ENCODE results near the gene HSPBP1. TPM values are rescaled to one million over a fixed set of nuclear protein-coding genes. Genes with fewer than 3 reads are reported as not detected.
A peak's percentile ranks its signal among the peaks of the same experiment; 100 is the strongest.

Gene HSPBP1
- total RNA-seq, 1 experiment from 2014 or later = 65.2 TPM

DNA sequence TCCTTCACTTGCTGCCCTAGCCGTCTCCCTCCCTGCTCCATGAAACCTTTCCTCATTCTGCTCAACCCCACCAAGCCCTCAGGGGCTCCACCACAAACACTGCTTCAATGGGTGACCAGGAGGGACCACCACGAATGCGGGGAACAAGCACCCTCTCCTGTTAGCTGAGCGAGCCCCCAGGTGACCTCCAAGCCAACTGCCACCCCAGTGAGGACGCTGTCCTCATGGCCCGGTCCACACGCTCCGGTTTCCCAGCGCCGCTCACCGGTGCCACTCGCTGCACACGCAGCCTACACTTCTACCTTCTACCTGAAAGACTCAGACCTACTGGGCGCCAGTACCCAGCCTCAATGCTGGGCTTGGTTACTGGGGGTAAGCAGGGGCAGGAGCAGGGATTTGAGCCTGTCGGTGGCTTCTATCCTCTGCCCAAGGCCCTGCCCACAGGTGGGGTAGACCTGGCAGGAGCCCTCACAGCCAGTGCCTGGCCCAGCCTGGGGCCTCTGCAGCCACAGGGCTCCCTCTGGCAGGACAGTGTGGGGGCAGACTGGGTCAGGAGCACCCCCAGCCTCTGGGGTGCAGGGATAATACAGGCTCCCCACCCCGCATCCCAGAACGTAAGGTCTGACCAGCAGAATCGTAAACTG is 50.6 kb downstream of the HSPBP1 start:
- H3K9me3 Mint-ChIP-seq = no peaks in the 10 kb centered on the region
- 0 out of 2 replicates have a peak overlapping the region, but pooled peaks have one; percentile 23 for H3K27ac Mint-ChIP-seq
- ChIA-PET POLR2A (interaction anchor here (0.6 kb wide), 1 partner anchor 100 kb away, joined by 5 read pairs; no protein-coding TSS in a partner anchor), CTCF (no interaction called here)
- TF ChIP-seq CREB1 (CRISPR knock-in tag; IDR thresholded peaks at IDR 0.05) (no peak), EMX1 (CRISPR knock-in tag; IDR thresholded peaks at IDR 0.05) (no peak), FOXJ3 (CRISPR knock-in tag; IDR thresholded peaks at IDR 0.05; ENCODE audit: borderline replicate concordance) (no peak), SMAD4 (CRISPR knock-in tag; IDR thresholded peaks at IDR 0.05) (no peak), FOXP1 (CRISPR knock-in tag; IDR thresholded peaks at IDR 0.05; ENCODE audit: borderline replicate concordance) (no peak), ESRRA (CRISPR knock-in tag; IDR thresholded peaks at IDR 0.05; ENCODE audit: borderline replicate concordance) (no peak), GRHL2 (CRISPR knock-in tag; IDR thresholded peaks at IDR 0.05; ENCODE audit: insufficient replicate concordance, severe bottlenecking) (no peak), JAZF1 (CRISPR knock-in tag; IDR thresholded peaks at IDR 0.05) (no peak), ZNF423 (CRISPR knock-in tag; IDR thresholded peaks at IDR 0.05) (no peak), ETV6 (CRISPR knock-in tag; IDR thresholded peaks at IDR 0.05) (no peak), TCF7 (CRISPR knock-in tag; IDR thresholded peaks at IDR 0.05; ENCODE audit: low read depth) (no peak), NFYB (CRISPR knock-in tag; conservative IDR thresholded peaks at IDR 0.05; ENCODE audit: low read depth) (no peak)
- TF ChIP-seq, protein P1, sequence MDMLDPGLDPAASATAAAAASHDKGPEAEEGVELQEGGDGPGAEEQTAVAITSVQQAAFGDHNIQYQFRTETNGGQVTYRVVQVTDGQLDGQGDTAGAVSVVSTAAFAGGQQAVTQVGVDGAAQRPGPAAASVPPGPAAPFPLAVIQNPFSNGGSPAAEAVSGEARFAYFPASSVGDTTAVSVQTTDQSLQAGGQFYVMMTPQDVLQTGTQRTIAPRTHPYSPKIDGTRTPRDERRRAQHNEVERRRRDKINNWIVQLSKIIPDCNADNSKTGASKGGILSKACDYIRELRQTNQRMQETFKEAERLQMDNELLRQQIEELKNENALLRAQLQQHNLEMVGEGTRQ (CRISPR knock-in tag; IDR thresholded peaks at IDR 0.05) = no peak
- TF ChIP-seq, protein P2, sequence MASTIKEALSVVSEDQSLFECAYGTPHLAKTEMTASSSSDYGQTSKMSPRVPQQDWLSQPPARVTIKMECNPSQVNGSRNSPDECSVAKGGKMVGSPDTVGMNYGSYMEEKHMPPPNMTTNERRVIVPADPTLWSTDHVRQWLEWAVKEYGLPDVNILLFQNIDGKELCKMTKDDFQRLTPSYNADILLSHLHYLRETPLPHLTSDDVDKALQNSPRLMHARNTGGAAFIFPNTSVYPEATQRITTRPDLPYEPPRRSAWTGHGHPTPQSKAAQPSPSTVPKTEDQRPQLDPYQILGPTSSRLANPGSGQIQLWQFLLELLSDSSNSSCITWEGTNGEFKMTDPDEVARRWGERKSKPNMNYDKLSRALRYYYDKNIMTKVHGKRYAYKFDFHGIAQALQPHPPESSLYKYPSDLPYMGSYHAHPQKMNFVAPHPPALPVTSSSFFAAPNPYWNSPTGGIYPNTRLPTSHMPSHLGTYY (CRISPR knock-in tag; IDR thresholded peaks at IDR 0.05) = no peak
- TF ChIP-seq, protein P3, sequence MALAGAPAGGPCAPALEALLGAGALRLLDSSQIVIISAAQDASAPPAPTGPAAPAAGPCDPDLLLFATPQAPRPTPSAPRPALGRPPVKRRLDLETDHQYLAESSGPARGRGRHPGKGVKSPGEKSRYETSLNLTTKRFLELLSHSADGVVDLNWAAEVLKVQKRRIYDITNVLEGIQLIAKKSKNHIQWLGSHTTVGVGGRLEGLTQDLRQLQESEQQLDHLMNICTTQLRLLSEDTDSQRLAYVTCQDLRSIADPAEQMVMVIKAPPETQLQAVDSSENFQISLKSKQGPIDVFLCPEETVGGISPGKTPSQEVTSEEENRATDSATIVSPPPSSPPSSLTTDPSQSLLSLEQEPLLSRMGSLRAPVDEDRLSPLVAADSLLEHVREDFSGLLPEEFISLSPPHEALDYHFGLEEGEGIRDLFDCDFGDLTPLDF (CRISPR knock-in tag; IDR thresholded peaks at IDR 0.05) = no peak
- DNase-seq (ENCODE audit: low spot score) = no peak
- peaks cover 7% of the 10 kb centered on the region for H3K36me3 Mint-ChIP-seq
- no peak overlapping the region for H3K4me3 Mint-ChIP-seq
- no peak for ATAC-seq
- H3K27me3 Mint-ChIP-seq (ENCODE audit: low read depth) = no peaks in the 10 kb centered on the region
- peaks cover 4% of the 10 kb centered on the region; the same call in 1 of the 2 replicates for H3K4me1 Mint-ChIP-seq

DNA sequence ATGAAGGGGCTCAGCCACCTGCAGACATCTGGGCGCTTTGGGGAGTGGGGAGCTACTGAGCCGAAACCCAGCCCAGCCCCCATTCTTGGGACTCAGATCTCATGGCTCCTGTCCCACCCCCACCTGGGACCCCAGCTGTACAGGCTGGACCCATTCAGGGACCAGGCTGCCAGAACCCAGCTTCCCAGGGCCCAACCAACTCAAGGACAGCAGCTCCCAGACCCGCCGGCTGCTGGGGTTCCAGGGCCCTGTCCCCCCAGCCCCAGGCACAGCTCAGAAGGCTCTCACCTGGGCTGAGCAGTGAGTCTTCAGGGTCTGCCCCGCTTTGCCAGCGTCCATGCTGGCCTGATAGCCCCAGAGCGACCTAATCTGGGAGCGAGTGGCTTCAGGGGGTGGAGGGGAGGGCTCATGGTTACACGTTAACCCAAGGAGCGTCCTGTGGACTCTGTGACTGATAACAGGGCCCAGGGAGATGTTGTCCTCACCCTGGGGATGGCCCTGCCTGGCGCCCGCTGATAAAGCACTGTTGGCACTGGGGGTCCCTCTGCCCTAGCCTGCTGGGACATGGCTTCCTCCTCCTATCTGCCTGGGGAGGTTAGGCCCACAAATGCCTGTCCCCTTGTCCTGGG is 51.4 kb downstream of the HSPBP1 start, which contains the start of gene TMEM86B:
TMEM86B (minus strand) TSS at position 361 of the 629 bp plus-strand sequence; CDS start at position 339, 22 bp downstream.
- Mint-ChIP-seq H3K9me3 (no peaks in the 10 kb centered on the region), H3K27ac (peak within 1 kb of the TSS; percentile 23; the same call in 1 of the 2 replicates), H3K36me3 (peaks cover 4% of the 10 kb centered on the region), H3K4me3 (no peak within 1 kb of the TSS), H3K27me3 (ENCODE audit: low read depth) (no peaks in the 10 kb centered on the region), H3K4me1 (peaks cover 4% of the 10 kb centered on the region; the same call in 1 of the 2 replicates)
- ChIA-PET CTCF (no interaction called here), POLR2A (no interaction called here)
- TF ChIP-seq GABPB1 (CRISPR knock-in tag; IDR thresholded peaks at IDR 0.05) (0 out of 2 replicates have a peak, but pooled peaks have one; percentile 8), CBFB (CRISPR knock-in tag; IDR thresholded peaks at IDR 0.05; ENCODE audit: low read depth) (no peak)
- ATAC-seq (no peak), DNase-seq (ENCODE audit: low spot score) (no peak)

DNA sequence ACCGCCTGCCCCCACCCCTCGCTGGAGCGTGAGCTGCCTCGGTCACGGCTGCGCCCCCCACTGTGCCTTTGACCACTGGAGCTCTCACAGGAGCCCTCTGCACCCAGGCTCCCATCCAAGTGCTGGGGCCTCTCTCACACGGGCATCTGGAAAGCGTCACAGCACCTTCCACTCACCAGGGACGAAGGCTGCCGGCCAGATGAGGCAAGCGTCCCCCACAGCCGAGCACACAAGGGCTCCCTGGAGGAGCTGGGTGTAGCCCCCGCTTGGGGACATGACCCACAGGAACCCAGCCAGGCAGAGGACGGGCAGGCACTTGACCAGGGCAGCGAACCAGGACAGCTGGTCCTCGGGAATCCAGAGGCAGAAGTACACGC is 51.9 kb downstream of the HSPBP1 start:
- TF ChIP-seq RELA (CRISPR knock-in tag; IDR thresholded peaks at IDR 0.05; ENCODE audit: borderline replicate concordance) (no peak), PRRX2 (CRISPR knock-in tag; IDR thresholded peaks at IDR 0.05) (no peak), MXD4 (CRISPR knock-in tag; IDR thresholded peaks at IDR 0.05; ENCODE audit: borderline replicate concordance) (no peak), ZNF671 (CRISPR knock-in tag; IDR thresholded peaks at IDR 0.05) (no peak), SMAD4 (CRISPR knock-in tag; IDR thresholded peaks at IDR 0.05) (no peak)
- H3K27me3 Mint-ChIP-seq (ENCODE audit: low read depth) = no peaks in the 10 kb centered on the region
- no peak overlapping the region for H3K4me3 Mint-ChIP-seq
- no peaks in the 10 kb centered on the region for H3K9me3 Mint-ChIP-seq
- peaks cover 4% of the 10 kb centered on the region for H3K36me3 Mint-ChIP-seq
- no peak for ATAC-seq
- no peak for DNase-seq (ENCODE audit: low spot score)
- ChIA-PET POLR2A (no interaction called here), CTCF (interaction anchor here (0.6 to 1.3 kb wide), 2 partner anchors 17 to 20 kb away, joined by 4 read pairs; no protein-coding TSS in a partner anchor)
- peak overlapping the region; percentile 23; the same call in 1 of the 2 replicates for H3K27ac Mint-ChIP-seq
- H3K4me1 Mint-ChIP-seq = peaks cover 4% of the 10 kb centered on the region; the same call in 1 of the 2 replicates
